Measurements from ENCODE around the gene CYRIA.

- TF ChIP-seq POLR2AphosphoS5 (IDR thresholded peaks at IDR 0.05; ENCODE audit: low read depth, low read length) (no peak), FOXM1 (IDR thresholded peaks at IDR 0.05; ENCODE audit: low read depth) (no peak), MXI1 (IDR thresholded peaks at IDR 0.05; ENCODE audit: low read depth, low read length) (no peak), SIN3A (IDR thresholded peaks at IDR 0.05; ENCODE audit: borderline replicate concordance, low read depth, low read length) (no peak), CTCF (IDR thresholded peaks at IDR 0.05) (no peak), EP300 (IDR thresholded peaks at IDR 0.05; ENCODE audit: borderline replicate concordance in 1 of 2, low read depth in 1 of 2, low read length in 1 of 2) (no peak), ELF1 (IDR thresholded peaks at IDR 0.05) (no peak), RFX5 (IDR thresholded peaks at IDR 0.05; ENCODE audit: low read length) (no peak), ZBTB33 (IDR thresholded peaks at IDR 0.05; ENCODE audit: borderline replicate concordance, low read depth) (no peak), REST (IDR thresholded peaks at IDR 0.05; ENCODE audit: low read depth, low read length) (no peak), RCOR1 (IDR thresholded peaks at IDR 0.05; ENCODE audit: low read length) (no peak), FOXJ3 (CRISPR knock-in tag; IDR thresholded peaks at IDR 0.05) (no peak)
These were observed at the start of gene CYRIA for GRCh38 chr2:16665748-16666448.
